Measurements from ENCODE around the gene C15orf39.
A peak's percentile ranks its signal among the peaks of the same experiment; 100 is the strongest.

- peak; percentile 64 to 90 (median 86) for TF ChIP-seq POLR2AphosphoS5 (IDR thresholded peaks at IDR 0.05)
- TF ChIP-seq CTCF (IDR thresholded peaks at IDR 0.05), result peak; percentile 34 to 95 (median 92)
- TF ChIP-seq POLR2A (IDR thresholded peaks at IDR 0.05), result no peak
Measured at GRCh38 chr15:75204340-75205063, 2.8 kb downstream of the C15orf39 start.

Data from breast epithelium (tissue), 3 donors.